Embryonic facial prominence (tissue), 1 donor: Measurements from ENCODE around the gene ASCC1.

Experiments used
- DNase-seq: peaks from one replicate; pipeline ENCODE4 v3.0.0-alpha.2; 2016; ENCODE audit errors: extremely low spot score

The ASCC1 gene

DNA sequence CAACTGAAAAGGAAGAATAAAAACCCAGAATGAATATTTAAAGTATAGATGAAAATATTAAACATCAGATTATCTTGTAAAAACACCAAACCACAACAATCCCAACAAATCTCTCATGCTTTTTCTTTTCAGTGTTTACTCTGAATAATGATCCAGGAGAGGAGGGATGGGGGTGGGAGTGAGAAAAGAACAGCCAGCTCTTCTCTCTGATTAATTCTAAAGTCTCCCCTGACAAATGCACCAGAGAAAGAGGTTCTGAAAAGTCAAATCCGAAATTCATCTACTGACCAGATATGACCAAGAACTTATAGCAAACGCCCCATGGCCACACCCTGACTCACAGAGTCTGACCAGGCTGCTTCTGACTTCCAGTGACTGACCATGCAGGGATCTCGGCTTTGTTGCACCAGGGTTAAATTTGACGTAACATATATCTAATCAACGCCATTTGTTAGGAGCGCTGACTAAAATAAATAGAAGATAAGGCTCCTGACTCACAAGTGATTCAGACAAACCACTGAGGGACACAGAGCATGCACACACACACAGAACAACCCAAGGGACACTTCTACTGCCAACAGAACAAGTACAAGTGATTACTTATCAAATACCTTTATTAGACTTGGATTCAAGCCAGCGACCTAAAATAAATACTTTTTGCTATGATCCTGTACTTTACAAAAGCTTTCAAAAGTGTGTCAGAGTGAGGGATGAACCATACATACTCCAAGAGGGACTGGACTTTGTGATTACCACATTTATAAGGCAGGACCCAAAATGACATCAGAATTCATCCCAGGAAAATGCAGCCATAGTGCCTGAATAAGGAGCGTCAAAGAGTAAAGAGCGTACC, 118.4 kb downstream of the ASCC1 start:
- DNase-seq, result no peak

DNA sequence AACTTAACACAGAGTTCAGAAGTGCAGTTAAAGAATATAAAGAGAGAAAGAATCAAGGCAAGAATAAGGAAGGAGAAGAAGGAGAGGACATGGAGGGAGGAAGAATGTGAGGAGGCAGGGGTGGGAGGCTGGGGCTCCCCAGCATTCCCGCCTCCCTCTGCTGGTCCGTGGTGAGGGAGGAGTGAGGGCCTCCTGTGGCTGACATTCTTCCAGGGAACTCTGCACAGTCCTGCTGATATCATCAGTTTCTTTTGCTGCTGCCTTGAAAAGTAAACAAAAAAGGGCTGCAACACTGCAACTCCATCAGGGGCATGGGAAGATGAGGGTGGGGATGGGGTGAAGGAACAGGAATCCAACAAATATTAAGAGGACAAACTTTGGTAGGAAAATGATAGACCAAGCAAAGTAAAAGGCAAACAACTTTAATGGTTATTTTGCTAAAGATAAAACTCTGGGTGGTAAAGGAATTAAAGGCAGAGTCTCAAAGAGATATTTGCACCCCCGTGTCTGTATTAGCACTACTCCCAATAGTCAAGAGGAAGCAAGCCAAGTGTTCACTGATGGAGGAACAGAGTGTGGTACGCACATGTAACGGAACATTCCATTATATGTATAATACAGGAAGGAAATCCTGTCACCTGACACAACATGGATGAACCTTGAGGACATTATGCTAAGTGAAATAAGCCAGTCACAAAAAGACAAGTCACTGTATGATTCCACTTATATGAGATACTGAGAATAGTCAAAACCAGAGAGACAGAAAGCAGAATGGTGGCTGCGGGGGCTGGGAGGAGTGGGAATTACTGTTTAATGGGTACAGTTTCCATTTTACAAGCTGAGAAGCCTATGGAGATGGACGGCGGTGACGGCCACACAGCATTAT, 119.7 kb downstream of the ASCC1 start:
- DNase-seq, result no peak

DNA sequence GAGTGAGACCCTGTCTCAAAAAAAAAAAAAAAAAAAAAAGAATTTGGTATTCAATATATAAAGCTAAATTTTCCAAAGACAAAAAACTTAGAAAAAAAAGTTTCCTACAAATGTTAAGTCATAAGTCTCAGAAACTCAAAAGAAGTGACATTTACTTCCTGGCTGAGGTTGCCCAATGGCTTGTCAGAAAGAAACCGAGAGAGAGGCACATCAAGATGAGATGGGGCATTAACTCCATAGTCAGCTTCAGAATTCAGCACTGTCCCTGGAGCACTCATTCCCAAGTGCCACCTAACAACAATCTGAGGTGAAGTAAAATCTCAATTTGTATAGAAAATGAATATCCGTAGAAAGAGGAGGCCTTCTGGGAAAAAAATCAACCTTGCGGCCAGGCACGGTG, 120.9 kb downstream of the ASCC1 start:
- no peak for DNase-seq

DNA sequence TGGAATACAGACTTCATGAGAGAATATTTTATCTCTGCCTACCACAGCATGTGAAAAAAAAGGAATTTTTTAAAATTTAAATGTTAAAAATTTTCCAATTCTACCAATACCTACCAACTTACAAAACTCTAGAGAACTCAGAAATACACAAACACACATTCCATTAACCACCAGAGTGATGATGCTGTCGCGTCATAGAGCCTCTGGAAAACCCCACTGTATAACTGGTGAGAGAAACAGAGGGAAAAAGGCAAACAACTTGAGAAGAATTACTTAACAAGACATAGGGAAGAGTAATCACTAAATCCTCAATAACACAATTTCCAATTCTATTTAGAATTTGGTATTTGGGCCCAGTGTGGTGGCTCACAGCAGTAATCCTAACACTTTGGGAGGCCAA, 121.5 kb downstream of the ASCC1 start:
- DNase-seq, result no peak

GRCh38 chr10:72093450-72093849, 122.6 kb downstream of the ASCC1 start:
- no peak for DNase-seq

- DNase-seq, result no peak
Observed at GRCh38 chr10:72092987-72093386, 123.1 kb downstream of the ASCC1 start.

GRCh38 chr10:72092171-72092924, 123.7 kb downstream of the ASCC1 start:
- no peak for DNase-seq

GRCh38 chr10:72090326-72090725, 125.8 kb downstream of the ASCC1 start:
- DNase-seq, result no peak

DNA sequence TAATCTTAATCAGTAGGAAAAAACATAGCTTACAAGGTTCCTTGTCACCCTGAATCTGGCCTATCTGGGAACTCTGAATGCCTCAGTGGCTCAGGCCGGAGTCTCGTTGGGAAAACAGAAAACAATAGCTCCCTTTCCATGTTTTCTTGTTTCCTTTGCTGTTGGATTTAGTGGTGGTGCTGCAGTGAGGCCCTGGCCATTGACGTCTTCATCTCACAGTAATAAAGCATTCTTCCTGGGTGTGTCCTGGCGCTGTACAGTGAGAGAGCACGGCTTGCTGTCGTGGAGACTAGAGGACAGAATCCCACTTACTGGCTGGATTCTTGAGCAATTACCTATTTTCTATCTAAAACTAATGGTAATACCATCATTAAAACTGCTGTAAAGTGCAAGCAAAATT, 126.5 kb downstream of the ASCC1 start:
- DNase-seq, result no peak

DNA sequence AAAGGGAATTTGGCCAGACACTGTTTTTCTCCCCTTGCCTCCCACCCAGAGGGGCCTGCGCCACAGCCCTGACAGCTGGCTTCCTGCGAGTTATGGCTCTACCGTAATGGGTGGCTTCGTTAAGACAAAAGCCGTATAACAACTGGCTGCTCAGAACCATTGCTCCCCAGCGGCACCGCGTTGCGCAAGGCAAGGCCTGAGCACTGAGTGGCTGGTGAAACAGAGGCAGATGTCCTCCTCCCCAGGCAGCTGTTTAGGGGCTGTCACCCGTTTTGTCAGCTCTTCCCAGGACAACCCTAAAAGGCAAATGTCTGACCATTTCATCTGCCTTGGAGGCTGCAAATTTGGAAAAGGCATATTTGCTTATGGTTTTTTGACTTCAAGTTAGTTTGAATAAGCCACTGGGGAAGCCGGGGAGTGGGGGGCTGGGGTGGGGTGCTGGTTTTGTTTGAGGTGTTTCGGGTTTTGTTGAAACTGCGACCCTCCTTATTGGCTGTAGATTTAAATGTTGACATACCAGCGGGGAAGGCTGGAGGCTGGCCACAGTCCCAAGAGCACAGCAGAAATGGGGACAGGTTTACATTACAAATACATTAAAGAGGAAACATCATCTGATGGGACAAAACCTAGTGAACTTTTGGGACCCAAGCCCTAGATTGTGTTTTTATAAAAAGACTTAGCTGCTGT, 127.0 kb downstream of the ASCC1 start:
- DNase-seq, result no peak

GRCh38 chr10:72087969-72088888, 127.8 kb downstream of the ASCC1 start, which contains the start of gene SPOCK2:
TSS of gene SPOCK2 (minus strand) at chr10:72088551. CDS start at chr10:72088328, 223 bp downstream.
- no peak for DNase-seq

- no peak for DNase-seq
Observed at GRCh38 chr10:72087392-72087968, 128.6 kb downstream of the ASCC1 start.

DNA sequence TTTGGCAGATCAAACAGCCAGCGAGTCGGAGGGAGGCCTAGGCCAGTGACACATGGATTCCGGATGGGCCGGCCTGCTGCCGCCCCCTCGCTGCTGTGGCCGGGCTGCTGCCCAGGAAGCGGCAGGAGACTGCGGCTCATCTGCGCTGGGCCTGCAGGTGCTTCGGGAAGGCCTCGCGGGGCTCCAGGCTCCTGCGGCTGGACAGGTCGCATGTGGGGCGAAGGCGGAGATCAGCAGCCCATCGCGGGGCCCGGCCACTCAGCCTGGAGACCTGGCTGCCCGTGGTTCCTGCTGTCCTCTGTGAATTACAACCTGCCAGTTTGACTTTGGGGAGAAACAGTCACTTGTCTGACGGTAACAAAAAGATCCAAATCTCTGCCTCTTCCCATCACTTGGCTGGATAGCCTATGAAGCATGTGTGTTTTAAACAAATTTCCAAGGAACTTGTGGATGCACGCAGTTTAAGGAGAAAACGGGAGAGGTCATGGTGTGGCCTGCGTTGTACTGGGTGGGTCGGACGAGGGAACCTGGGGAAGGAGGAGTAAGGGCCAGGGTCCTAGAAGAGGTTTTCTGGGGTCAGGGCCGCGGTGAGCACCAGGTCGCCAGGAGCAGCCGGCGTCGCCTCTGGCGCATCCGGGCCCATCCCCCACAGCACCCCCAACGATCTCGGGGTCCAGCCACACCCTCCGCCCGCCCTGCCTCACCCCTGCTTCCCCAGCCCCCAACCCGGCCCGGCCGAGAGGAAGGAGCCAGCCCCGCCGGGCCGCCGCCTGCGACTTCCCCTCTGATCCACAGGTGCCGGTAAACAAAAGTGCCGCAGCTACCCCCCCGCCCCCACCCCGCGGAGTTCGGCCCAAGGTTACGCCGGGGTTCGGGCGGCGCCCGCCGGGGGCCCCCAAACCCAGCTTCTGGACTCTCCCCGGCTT, 129.3 kb downstream of the ASCC1 start:
- no peak for DNase-seq

GRCh38 chr10:72085864-72086465, 130.1 kb downstream of the ASCC1 start:
- DNase-seq, result no peak

DNA sequence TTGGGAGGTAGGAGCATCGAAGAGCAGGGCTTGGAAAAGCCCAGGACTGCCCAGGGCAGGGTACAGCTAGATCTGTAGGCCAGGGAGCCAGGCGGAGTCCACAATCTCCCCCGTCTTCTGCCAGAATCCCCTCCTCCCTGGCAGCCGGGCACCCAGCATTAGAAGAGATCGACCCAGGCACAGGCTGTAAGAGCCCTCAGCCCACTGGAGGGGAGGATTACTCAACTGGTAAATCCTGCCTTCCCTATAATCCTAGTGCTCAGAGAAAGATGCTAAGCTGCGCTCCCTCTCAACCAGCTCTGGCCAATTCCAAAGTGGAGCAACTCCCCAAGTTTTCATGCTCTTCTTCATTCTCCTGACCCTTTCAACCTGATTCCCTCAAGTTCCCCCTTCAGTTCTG, 130.9 kb downstream of the ASCC1 start:
- DNase-seq, result no peak

DNA sequence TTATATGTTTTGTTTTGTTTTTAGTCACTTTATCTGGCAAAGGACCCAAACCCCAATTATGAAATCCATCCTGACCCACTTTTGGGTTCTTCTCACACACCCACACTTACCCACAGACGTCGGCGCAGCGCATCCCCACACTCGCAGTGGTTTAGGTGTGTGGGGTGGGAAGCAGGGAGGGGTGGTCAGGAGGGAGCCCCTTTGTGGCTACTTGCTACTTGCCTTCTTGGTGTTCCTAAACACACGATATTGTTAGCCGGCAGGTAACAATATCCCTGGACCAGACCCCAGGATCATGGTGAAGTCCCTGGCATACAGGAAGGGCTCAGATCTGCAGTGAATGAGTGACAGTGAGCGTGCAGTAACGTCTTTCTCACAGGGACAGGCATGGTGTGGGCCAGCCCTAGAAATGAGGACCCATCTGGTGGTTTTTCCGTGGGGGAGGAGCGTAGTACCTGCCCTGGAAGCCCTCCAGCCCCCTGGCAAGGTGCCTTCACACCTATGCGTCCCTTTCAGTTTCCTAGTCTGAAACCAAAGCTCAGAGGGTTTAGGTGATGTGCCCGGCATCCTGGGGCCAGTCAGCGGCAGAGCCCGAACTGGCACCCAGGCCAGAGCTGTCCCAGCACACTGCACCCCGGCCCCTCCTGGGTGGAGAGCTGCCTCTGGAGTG, 132.2 kb downstream of the ASCC1 start:
- no peak for DNase-seq

- no peak for DNase-seq
Observed at GRCh38 chr10:72082856-72083789, 133.0 kb downstream of the ASCC1 start.
